HG02763 (cell line): ENCODE data around the gene SEC22C.

ENCODE experiments used
- ATAC-seq: cut with Tn5 transposase; IDR thresholded peaks from one replicate; pipeline ENCODE4 v1.9.1; 2021; ENCODE audit warnings: mild to moderate bottlenecking, moderate library complexity; ENCODE audit not compliant: unreplicated experiment

SEC22C gene

DNA sequence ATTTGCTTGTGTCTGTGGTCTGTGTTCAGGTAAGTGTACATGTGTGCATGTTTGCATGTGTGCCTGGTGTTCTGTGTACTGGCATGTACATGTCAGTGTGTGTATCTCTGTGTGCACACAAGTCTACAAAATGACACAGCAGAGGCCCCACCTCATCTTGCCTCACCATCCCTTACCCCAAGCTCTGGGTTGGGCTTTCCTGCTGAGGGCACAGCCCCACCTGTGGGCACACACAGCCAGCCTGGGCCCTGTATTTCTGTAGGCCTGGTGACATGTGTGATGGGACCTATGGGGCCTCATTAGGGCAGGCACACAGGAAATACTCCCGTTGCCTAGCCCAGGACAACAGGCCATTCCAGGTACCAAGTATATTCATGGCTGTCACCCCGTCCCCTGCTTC lies 65.8 kb downstream of the SEC22C start:
- no peak for ATAC-seq

DNA sequence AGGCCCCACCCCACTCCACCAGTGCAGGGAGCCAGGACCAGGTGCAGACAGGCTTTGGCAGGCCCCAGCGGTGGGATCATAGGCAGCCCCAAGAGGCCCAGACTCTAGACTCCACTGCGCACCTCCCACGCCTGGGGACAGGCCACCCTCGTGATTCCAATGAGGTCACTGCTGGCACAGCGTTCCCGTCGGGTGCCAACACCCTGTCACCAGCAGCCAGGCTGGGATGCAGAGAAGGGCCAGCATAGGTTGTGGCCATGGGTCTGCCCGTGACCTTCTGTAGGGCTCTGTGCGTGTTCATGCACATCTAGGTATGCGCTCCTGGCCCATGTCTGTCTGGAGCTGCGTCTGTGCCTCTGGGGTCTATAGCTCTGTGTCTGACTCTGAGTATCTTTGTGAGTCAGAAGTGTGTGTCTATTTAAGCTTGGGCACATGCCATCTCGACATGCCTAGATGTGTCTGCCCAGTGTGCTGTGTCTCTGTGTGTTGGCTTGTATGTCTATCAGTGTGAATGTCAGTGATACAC lies 66.3 kb downstream of the SEC22C start:
- ATAC-seq = no peak

DNA sequence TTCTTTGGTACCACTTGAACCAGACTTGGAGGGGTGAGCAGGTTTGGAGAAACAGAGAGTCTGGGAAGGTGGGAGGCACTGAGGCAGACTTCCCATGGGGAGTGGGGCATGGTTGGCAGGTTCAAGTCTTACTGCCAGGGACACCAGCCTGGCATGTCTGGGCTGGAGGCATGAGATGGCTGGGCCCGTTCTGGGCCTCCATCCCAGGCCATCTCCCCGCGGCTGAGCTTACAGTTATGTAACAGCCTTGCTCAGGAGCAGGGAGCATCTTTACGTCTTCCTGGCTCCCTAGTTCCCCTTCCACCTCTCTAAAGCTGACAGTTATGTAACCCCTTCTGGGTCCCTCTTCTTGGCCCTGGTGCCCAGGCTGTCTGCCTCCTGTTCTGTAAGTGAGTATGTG lies 66.9 kb downstream of the SEC22C start:
- no peak for ATAC-seq

DNA sequence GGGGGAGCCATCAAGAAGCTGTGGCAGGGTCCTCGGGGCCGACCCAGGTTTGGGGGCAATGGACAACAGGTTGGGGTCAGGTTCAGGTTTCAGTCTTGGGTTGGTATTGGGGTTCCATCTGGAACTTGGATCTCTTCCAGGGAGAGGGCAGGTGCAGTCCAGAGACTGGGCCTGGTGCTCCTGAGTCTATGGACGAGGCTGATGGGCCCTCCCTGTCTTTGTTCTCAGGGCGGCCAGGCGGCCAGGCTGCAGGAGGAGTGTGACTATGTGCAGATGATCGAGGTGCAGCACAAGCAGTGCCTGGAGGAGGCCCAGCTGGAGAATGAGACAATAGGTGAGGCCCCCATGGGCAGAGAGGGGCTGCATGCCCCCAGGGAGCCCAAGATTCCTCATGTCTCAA lies 68.2 kb downstream of the SEC22C start:
- no peak for ATAC-seq

DNA sequence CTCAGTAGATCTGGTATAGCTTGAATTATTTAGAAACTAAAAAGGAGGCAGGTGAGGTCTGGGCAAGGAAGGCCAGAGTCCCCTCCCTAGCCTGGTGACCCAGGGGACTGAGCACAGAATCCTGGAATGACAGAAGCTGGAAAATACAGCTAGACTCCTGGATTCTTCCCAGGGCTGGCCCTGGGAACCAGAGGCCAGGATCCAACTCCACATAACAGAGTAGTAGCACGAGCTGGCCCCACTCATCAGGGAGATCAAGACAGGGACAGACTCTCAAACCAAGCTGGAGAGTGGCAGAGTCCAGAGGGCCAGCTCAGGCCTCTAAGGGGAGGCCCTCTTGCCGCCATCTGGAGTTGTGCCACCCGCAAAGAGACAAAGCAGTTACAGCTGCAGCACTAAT lies 68.6 kb downstream of the SEC22C start:
- ATAC-seq = no peak

DNA sequence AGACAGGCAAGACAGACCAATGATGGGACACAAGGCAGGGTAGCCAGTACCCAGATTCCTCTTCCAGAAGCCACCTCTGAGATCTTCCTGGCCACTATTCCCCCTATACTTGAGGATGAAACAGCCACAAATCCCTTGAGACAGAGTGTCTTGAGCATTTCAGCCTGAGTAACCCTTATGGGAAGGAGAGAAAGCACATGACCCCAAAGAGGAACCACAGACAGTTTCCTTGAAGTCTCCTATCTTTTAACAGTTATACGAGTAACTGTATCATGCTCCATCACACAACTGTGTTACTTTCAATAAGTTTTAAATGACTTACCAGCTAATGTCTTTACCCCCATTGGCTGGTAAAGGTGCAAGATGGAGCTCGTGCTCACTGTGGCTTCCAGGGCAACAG lies 70.0 kb downstream of the SEC22C start:
- ATAC-seq = no peak

DNA sequence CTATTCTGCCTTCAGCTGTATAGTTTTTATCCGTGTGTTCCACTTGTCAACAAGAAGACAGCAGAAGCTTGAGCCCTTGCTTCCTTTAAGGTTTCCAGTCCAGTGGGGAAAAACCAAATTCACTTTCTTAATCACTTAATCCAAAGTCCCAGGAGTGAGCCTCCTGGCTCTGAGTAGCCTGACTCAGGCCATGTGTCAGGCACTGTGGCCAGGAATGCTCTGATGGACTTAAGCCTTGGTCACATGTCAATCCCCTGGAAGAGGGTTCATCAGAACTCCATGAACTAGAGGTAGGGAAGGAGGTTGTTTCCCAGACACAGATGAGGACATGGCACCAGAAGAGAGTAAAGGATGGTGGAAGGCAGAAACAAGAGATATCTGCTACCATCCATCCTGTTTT lies 70.6 kb downstream of the SEC22C start:
- ATAC-seq = no peak

DNA sequence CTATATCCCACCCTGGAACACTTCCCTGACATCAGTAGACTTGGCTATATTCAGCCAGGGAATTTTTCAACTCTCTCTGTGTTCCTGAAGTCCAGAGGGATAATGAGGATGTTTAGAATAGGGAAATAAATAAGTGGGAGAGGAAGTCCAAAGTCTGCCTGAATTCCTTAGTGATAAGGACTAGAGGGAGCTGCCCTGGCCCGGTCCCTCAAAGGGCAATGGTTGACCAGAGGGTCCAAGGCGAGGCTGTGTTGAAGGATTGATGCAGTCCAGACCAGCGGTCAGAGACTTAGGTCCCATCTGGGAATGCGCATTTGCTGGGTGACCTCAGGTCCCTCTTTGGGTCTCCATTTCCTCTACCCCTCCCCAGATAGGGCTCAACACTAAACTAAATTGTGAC lies 71.4 kb downstream of the SEC22C start:
- no peak for ATAC-seq

DNA sequence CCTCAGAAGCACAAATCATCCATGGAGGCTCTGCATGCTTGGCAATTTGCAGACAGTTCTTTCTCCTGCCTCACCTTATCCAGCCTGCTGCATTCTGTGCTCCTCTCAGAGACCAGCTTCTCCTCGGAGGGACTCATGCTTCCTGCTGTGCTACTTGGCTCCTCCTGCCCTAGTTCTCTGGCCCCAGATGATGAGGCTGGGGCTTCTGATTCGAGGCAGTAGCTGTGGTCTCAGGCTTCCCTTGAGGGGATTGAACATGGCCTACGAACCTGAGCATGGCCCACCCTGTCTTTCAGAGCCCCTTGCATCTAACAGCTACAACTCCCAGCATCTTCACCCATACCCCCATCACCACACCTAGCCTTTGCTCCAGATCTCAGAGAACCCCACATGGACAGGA lies 72.7 kb downstream of the SEC22C start:
- ATAC-seq = no peak

DNA sequence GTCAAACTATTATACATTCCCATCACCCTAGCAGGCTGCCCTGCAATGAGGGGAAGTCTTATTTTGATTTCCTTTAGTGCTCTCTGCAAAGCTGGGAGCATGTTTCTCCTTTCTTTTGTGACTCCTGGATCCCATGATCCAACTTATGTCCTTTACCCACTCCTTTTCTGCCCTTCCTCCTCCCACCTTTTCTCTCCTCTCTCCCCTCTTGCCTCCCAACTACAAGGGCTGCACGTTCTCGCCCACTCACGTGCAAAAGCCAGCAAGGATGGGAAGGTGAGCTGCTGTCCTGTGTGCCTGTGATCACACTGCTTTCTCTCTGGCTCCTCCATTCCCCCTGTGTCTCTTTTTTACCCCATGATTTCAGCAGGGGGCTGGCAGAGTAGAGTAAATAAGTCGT lies 73.2 kb downstream of the SEC22C start:
- ATAC-seq = no peak

DNA sequence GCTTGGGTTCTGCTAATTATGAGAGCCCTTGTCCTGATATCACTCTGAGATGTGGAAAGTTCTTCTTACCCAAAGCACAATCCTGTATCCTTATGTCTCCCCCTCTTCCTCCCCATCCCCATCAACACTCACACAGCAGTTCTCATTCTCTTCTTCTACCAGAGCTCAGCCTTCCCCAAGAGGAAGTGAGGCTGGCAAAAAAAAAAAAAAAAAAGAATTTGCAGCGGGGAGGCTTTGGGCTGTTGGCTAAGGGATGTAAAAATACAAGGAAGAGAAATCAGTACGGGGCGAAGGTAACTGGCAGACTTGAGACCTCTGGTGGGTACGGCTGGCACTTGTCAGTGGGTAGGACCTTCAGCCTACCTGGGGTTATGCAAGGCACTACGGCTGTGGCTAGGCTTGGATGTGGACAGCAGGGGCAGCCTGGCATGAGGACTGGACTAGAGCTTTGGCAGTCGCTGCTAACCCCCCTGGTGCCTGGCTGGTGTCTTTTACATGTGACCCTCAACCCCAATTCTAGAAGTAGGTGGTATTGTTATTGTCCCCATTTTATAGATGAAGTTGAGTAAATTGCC lies 73.9 kb downstream of the SEC22C start:
- no peak for ATAC-seq

DNA sequence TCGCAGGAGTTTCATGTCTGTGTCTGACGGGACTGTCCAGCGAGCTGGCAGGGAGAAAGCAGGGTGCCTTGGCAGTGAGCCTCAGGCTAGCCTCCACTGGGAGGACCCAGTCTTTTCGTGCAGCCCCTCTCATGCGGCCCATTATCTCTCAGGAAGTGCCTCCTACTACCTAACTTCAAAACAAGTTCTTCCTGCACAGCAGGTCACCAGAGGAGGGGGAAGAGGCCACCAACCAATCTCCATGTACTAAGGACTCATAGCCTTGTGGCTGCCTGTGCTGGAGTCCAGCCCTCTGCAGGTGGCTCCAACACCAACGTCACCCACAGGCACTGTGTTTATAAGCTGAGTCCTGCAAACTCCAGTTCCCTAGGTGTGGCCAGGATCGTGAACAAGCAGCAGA lies 74.5 kb downstream of the SEC22C start:
- no peak for ATAC-seq

DNA sequence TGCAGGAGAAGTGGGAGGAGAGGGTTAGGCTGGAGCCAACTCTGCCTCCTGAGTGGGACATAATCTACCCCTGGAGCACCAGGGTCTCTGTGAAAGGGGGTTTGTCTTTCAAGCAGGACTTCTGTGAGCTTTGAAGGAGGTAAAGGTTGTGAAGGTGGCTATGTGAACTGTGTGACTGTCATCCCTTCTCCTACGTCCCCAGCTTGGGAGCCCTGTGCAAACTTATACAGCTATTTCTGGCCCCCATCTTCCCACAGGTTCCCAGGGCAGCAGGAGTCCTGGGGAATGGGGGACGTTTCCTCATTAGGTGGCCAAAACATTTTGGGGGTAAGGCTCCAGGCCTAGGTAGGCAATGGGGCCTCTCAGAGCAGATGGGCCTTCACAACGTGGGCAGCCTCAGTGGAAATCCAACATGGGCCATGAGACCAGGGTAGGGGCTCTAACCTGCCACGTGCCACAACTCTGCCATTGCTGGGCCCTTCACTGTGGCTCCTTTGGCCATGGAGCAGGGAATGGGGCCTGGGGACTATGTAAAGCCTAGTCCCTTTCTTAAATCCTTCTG lies 75.8 kb downstream of the SEC22C start:
- ATAC-seq = no peak

DNA sequence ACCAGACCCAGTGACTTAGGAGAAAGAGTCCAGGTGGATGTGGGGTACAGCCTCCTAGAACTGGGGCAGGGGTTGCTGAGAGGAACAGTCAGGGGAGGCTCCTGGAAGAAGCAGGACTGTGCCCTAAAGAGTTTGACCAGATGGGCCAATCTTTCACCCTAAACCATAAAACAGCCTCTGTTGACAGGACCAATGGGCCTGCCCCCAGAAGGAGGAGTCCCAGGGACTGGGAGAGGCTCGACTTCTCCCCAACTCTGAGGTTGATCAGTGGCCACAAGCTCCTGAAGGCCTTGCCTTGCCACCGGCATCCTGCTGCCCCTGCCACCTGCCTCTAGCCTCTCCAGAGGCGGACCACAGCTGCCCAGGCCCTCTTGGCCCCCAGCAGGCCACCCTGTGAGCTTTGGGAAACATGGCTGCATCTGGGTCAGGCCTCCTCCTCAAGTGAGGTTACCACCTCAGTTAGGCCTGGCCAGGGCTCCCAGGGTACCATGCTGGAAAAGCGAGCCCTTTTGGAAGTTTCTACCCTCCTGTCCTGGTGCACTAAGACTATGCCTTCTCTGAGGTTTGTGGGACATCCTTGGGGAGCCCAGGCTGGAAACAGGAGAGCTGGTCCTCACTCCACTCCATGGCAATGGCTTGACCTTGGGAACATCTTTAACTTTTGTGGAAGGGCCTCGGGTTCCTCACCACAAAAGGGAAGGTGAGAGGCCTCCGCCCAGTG lies 76.5 kb downstream of the SEC22C start:
- ATAC-seq = no peak

DNA sequence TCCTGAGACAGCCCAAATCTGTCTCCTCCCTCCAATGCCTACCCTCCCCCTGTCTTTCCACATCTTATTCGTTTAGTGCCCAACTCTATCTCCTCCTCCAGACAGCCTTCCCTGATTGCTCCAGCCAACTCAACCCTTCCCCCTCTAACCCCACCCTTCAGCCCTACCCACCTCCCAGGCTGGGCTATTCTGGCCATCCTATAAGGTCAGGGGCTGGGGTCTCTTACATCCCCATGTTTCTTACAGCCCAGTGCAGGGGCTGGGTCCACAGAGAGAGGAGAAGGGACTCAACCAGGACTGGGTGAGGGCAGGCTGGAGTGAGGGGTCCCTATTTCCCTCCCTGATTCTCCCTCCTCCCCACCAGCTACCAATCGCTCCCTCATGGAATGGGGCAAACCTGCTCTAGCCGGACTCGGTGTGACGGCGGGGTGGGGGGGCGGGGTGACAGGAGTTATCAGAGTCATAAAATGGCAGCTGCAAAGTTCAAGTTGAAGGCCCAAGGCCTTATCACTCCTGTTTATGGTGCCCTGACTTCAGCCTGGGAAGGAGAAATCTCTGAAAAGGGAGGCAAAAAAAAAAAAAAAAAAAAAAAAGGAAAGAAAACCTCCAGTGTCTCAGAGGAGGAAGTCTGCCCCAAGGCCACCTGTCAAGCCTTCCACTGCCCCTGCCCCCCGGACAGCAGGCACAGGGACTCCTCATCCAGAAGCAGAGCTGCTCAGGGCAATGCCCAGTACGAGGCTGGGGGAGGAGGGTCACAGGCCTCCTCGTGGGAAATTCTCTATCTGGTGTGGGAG lies 77.2 kb downstream of the SEC22C start:
- no peak for ATAC-seq

DNA sequence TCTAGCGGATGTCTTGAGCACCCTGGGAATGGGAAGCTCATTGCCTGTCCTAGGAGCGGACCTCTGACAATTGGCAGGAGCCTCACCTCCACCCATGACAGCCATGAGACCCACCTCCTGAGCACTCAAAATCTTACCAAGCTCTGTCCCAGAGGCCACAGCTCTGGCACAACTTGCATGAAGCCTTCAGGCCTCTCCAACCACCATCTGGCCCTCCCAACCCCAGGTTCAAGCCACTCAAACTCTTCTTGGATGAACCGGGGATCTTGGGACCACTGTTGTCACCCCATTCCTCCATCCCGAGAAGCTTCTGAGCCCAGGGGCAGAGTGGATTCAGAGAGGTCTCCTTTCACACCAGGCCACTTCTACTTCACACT lies 77.8 kb downstream of the SEC22C start:
- ATAC-seq = no peak

DNA sequence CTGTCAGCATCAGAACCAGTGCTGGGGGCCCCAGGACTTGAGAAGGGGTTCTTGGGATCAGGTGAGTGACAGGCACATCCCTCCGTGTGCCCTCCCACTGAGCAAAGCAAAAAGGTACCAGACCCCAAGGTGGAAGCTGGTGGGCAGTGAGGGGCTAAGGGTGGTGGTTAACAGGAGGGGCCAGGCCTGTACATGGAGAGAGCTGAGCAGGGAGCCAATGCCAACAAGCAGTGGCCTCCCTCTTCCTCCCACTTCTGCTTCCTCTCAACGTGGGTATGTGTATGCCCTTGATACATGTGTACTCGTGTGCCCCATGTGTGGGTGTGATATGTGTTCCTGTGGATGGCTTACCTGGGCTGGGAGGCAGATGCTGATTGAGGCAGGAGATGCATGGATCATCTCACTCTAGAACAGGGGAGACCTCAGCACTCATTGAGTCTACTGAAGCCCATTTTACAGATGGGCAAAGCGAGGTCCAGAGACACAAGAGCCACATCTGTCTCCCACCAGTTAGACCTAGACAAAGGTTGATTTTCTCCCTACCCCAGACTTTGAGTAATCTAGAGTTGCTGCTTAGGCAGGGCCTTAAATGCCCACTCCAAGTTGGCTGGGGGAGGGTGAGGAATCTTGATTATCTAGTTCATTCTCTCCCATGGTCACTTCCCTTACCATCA lies 78.4 kb downstream of the SEC22C start:
- ATAC-seq = no peak

DNA sequence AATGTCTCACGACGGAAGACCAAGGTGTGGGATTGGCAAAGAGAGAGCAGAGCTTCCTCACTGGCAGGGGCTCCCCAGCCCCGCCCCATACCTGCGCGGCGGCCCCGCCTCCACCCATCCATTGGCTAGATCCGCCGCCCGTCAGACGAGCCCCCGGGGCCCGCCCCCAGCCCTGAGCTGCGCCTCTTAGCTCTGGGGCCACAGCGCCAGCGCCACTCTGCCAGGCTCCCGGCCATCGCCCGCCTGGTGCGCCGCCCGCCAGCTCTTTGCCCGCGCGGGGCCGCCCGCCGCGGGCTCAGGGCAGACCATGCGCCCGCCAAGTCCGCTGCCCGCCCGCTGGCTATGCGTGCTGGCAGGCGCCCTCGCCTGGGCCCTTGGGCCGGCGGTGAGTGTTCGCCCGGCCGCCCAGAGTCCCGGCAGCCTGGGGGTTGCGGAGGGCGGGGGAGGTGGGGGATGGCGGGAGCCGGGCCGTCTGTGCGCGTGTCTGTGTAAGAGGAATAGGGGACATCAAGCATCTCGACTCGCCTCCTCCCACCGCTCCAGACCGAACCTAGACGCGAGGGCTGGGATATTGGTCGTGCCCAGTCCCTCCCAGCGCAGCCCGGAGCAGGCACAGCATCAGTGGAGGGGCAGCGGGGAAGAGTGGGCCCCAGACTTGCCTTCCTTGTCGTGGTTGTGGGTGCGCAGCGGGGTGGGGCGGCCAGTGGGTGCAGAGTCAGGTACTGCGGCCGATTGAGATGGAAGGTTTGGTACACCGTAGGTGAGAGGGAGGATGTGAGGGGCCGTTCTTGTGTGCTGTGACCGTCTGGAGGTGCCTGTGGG lies 79.1 kb downstream of the SEC22C start, which contains the start of gene VIPR1:
VIPR1 (plus strand) TSS at position 215 of the 822 bp plus-strand sequence; CDS start at position 308, 93 bp downstream.
- ATAC-seq = peak; percentile 95

DNA sequence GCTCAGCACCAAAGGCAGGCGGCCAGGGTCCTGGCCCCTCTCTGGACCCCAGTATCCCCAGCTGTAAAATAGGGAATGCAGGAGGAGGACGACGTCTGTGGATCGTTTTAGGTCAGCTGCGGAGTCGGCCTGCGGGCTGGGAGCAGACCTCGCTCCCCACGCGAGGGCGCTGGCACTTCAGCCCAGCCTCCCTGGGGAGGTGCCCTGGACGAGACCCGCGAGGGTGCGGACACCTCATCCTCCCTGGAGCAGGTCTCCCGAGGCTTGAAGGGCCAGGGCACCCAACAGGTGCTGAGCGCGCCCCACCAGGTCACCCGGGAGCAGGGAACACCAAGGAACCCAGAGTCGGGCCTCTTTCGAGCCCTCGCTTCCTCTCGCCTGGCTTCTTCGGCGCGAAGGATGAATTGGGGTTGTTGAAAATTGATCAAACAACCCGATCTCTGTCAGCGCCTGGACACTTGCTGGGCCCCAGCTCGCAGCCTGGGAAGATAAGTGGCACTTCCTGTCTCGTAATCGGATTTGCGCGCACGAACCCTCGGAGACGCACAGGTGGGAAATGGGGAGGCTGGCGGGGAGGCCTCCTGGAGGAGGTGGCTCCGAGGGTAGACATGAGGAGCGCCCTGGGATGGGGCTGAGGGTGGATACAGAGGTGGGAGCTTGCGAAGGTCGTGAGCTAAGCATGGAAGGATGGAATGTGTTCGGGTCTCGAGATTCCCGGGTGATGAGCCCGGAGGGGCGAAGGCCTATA lies 79.9 kb downstream of the SEC22C start:
- ATAC-seq = peak; percentile 18

DNA sequence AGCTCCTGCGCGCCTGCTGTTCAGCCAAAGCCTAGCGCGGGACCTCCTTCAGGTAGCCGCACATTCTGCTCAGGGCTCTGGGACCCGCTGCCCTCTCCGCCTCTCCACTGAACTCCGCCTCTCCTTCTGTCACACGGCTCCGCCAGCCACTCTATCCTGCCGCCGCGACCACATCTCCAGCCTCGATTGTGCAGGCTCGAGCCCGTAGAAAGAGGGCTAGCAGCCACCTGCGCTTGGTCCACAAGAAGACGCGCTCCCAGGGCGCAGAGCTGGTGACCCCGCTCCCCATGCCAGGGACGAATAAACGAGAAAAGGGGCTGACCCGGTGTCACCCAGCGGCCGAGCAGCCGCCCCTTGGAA lies 80.5 kb downstream of the SEC22C start:
- ATAC-seq = no peak
